ENCODE data around the gene OGFOD3.

DNA sequence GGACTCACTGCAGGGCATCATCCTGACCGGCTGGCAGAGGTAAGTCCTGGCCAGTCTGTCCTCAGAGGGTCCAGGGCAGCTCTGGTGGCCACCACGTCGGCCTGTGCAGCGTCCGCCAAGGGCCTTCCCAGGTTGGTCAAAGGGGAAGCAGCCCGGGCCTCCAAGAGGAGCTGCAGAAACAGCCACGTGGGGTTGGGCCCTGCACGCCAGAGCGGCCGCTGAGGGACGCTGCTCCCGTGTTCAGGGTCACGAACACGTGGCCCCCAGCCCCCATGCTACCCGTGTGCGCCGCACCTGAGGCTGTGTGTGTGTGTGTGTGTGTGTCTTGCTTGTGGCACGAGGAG is 18.9 kb upstream of the OGFOD3 start:
- TF ChIP-seq MYC (IDR thresholded peaks at IDR 0.05; ENCODE audit: low read depth, low read length) = no peak
- TF ChIP-seq, protein P1, sequence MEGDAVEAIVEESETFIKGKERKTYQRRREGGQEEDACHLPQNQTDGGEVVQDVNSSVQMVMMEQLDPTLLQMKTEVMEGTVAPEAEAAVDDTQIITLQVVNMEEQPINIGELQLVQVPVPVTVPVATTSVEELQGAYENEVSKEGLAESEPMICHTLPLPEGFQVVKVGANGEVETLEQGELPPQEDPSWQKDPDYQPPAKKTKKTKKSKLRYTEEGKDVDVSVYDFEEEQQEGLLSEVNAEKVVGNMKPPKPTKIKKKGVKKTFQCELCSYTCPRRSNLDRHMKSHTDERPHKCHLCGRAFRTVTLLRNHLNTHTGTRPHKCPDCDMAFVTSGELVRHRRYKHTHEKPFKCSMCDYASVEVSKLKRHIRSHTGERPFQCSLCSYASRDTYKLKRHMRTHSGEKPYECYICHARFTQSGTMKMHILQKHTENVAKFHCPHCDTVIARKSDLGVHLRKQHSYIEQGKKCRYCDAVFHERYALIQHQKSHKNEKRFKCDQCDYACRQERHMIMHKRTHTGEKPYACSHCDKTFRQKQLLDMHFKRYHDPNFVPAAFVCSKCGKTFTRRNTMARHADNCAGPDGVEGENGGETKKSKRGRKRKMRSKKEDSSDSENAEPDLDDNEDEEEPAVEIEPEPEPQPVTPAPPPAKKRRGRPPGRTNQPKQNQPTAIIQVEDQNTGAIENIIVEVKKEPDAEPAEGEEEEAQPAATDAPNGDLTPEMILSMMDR (IDR thresholded peaks at IDR 0.05; ENCODE audit: extremely low read depth in 1 of 2, insufficient read depth in 1 of 2, low read depth in 1 of 2, low read length in 2 of 2) = no peak
- TF ChIP-seq EZH2 (IDR thresholded peaks at IDR 0.05; ENCODE audit: borderline replicate concordance, low read depth, low read length, severe bottlenecking) = no peak
- TF ChIP-seq FOS (IDR thresholded peaks at IDR 0.05; ENCODE audit: borderline replicate concordance, insufficient read depth, low read length) = no peak

All from endothelial cell of umbilical vein (primary cell).